Activated CD4-positive, alpha-beta T cell treated with anti-CD3 and anti-CD28 coated beads for 4 hours (primary cell): ENCODE data around the gene CALY.

Source experiments
- DNase-seq, 2 donors: peaks; one replicate each; pipeline ENCODE4 v3.0.0-alpha.2; 2020

Gene CALY

GRCh38 chr10:133309100-133309719 is 27.5 kb downstream of the CALY start:
- peak; percentile 93 to 94 for DNase-seq

- DNase-seq, result peak; percentile 88 to 90
Measured at GRCh38 chr10:133308421-133309099, 28.1 kb downstream of the CALY start, which contains the start of the genes TUBGCP2 and ZNF511. TSS of gene TUBGCP2 (minus strand) at chr10:133308872. CDS start at chr10:133302941, 5,931 bp downstream. TSS of gene ZNF511 (plus strand) at chr10:133308914. CDS start at chr10:133308944, 30 bp downstream.

- DNase-seq, result peak; percentile 85 to 91
Measured at GRCh38 chr10:133307776-133308420, 28.8 kb downstream of the CALY start.

GRCh38 chr10:133306941-133307379 is 29.7 kb downstream of the CALY start:
- no peak for DNase-seq

- no peak for DNase-seq
Measured at GRCh38 chr10:133306097-133306476, 30.6 kb downstream of the CALY start.

GRCh38 chr10:133303206-133303605 is 33.5 kb downstream of the CALY start:
- no peak for DNase-seq

GRCh38 chr10:133302230-133302629 is 34.5 kb downstream of the CALY start:
- DNase-seq, result no peak

- no peak for DNase-seq
Measured at GRCh38 chr10:133299738-133300137, 37.0 kb downstream of the CALY start.

- no peak for DNase-seq
Measured at GRCh38 chr10:133299224-133299623, 37.5 kb downstream of the CALY start.

- no peak for DNase-seq
Measured at GRCh38 chr10:133298466-133298865, 38.2 kb downstream of the CALY start.

- DNase-seq, result no peak
Measured at GRCh38 chr10:133297504-133297903, 39.2 kb downstream of the CALY start.

- DNase-seq, result no peak
Measured at GRCh38 chr10:133295426-133296320, 41.0 kb downstream of the CALY start.

- DNase-seq, result no peak
Measured at GRCh38 chr10:133294189-133294588, 42.5 kb downstream of the CALY start.

GRCh38 chr10:133293810-133294119 is 42.9 kb downstream of the CALY start:
- no peak for DNase-seq

- no peak for DNase-seq
Measured at GRCh38 chr10:133292919-133293809, 43.5 kb downstream of the CALY start.

- DNase-seq, result no peak
Measured at GRCh38 chr10:133289761-133290160, 46.9 kb downstream of the CALY start.

- no peak for DNase-seq
Measured at GRCh38 chr10:133287832-133288500, 48.7 kb downstream of the CALY start.

- DNase-seq, result no peak
Measured at GRCh38 chr10:133286366-133286765, 50.3 kb downstream of the CALY start.

GRCh38 chr10:133285217-133285616 is 51.5 kb downstream of the CALY start:
- DNase-seq, result no peak

- no peak for DNase-seq
Measured at GRCh38 chr10:133283931-133284330, 52.8 kb downstream of the CALY start.

GRCh38 chr10:133282846-133283390 is 53.8 kb downstream of the CALY start:
- no peak for DNase-seq
